HEK293 (cell line): ENCODE data around the gene TRIM66.
A peak's percentile ranks its signal among the peaks of the same experiment; 100 is the strongest.

ENCODE experiments used
- CTCF ChIA-PET: fragments of 350-600 bp; formaldehyde crosslinking; extraction: SDS; loops from one replicate; lab custom pipeline; 2021; ENCODE audit warnings: antibody characterized with exemption; lab: Yijun Ruan, JAX
- POLR2A ChIA-PET: fragments of 300-600 bp; formaldehyde crosslinking; extraction: SDS; loops from one replicate; lab custom pipeline; 2020; ENCODE audit warnings: antibody characterized with exemption, inconsistent platforms; lab: Yijun Ruan, JAX
- H3K27ac ChIP-seq: fragments of 200-500 bp; sonication (Bioruptor generic); 2 replicates; pipeline ENCODE4 v1.5.1; 2014; ENCODE audit warnings: low read depth, low read length, control low read depth, inconsistent platforms; ENCODE audit errors: extremely low read depth
- H3K36me3 ChIP-seq, 2 experiments: fragments of 200-500 bp in 1 of 2; sonication (Bioruptor generic) in 1 of 2; 1 replicate in 1 of 2; 2 replicates in 1 of 2; pipeline ENCODE4 v1.5.1; 2014 to 2017; ENCODE audit warnings: inconsistent platforms in 2 of 2, low read length in 2 of 2; ENCODE audit not compliant: control insufficient read depth in 2 of 2, insufficient read depth in 1 of 2
- H3K4me1 ChIP-seq: fragments of 200-500 bp; sonication (Bioruptor generic); 2 replicates; pipeline ENCODE4 v1.5.1; 2014; ENCODE audit warnings: mild to moderate bottlenecking, low read length, inconsistent platforms; ENCODE audit not compliant: control insufficient read depth, insufficient read depth
- H3K4me3 ChIP-seq: 2 replicates; pipeline ENCODE4 v1.5.1; 2011; ENCODE audit warnings: low read depth, mild to moderate bottlenecking, control low read depth, low read length, moderate library complexity
- H3K9me3 ChIP-seq: fragments of 200-500 bp; sonication (Bioruptor generic); 2 replicates; pipeline ENCODE4 v1.5.1; 2014; ENCODE audit warnings: low read depth, low read length, inconsistent platforms; ENCODE audit not compliant: control insufficient read depth, insufficient read depth
- BCL11B ChIP-seq: fragments of 450-650 bp; formaldehyde crosslinking; IDR thresholded peaks from 2 replicates; pipeline ENCODE4 v1.5.1; 2016; ENCODE audit warnings: low read depth, missing biosample characterization, missing genetic modification characterization
- HOXC10 ChIP-seq: sonication (generic); formaldehyde crosslinking; IDR thresholded peaks from 2 replicates; pipeline ENCODE4 v1.8.1; 2023; ENCODE audit warnings: mild to moderate bottlenecking, missing genetic modification reagents
- KLF8 ChIP-seq: fragments of 450-650 bp; formaldehyde crosslinking; IDR thresholded peaks from 2 replicates; pipeline ENCODE4 v1.5.1; 2016; ENCODE audit warnings: missing biosample characterization, missing genetic modification characterization
- SCRT2 ChIP-seq: fragments of 450-650 bp; formaldehyde crosslinking; IDR thresholded peaks from 2 replicates; pipeline ENCODE4 v1.5.1; 2016; ENCODE audit warnings: missing biosample characterization, missing genetic modification characterization
- YY2 ChIP-seq: fragments of 450-650 bp; formaldehyde crosslinking; IDR thresholded peaks from 2 replicates; pipeline ENCODE4 v1.5.1; 2016; ENCODE audit warnings: missing biosample characterization, missing genetic modification characterization
- ZBTB17 ChIP-seq: fragments of 450-650 bp; formaldehyde crosslinking; IDR thresholded peaks from 2 replicates; pipeline ENCODE4 v1.5.1; 2016; ENCODE audit warnings: missing biosample characterization, missing genetic modification characterization
- ZNF133 ChIP-seq: fragments of 450-650 bp; formaldehyde crosslinking; IDR thresholded peaks from 2 replicates; pipeline ENCODE4 v1.5.1; 2016; ENCODE audit warnings: missing biosample characterization, missing genetic modification characterization
- ZNF2 ChIP-seq: fragments of 450-650 bp; formaldehyde crosslinking; IDR thresholded peaks from 2 replicates; pipeline ENCODE4 v1.5.1; 2016; ENCODE audit warnings: missing biosample characterization, missing genetic modification characterization
- ZNF311 ChIP-seq: fragments of 450-650 bp; formaldehyde crosslinking; IDR thresholded peaks from 2 replicates; pipeline ENCODE4 v1.5.1; 2017; ENCODE audit warnings: missing biosample characterization, missing genetic modification characterization, borderline replicate concordance
- ZNF324 ChIP-seq: fragments of 450-650 bp; formaldehyde crosslinking; IDR thresholded peaks from 2 replicates; pipeline ENCODE4 v1.5.1; 2016; ENCODE audit warnings: missing biosample characterization, missing genetic modification characterization
- ZNF416 ChIP-seq: fragments of 450-650 bp; formaldehyde crosslinking; IDR thresholded peaks from 2 replicates; pipeline ENCODE4 v1.5.1; 2016; ENCODE audit warnings: missing biosample characterization, missing genetic modification characterization
- ZNF560 ChIP-seq: fragments of 450-650 bp; formaldehyde crosslinking; IDR thresholded peaks from 2 replicates; pipeline ENCODE4 v1.5.1; 2017; ENCODE audit warnings: missing biosample characterization, missing genetic modification characterization, borderline replicate concordance
- ZNF629 ChIP-seq: fragments of 450-650 bp; formaldehyde crosslinking; IDR thresholded peaks from 2 replicates; pipeline ENCODE4 v1.5.1; 2017; ENCODE audit warnings: missing biosample characterization, missing genetic modification characterization
- ZNF776 ChIP-seq: fragments of 450-650 bp; formaldehyde crosslinking; IDR thresholded peaks from 2 replicates; pipeline ENCODE4 v1.5.0; 2017; ENCODE audit warnings: missing biosample characterization, missing genetic modification characterization, borderline replicate concordance
- TF ChIP-seq, protein P1 (sequence below): fragments of 450-650 bp; formaldehyde crosslinking; IDR thresholded peaks from 2 replicates; pipeline ENCODE4 v1.5.1; 2016; ENCODE audit warnings: missing biosample characterization, missing genetic modification characterization
- TF ChIP-seq, protein P2 (sequence below): fragments of 450-650 bp; formaldehyde crosslinking; IDR thresholded peaks from 2 replicates; pipeline ENCODE4 v1.5.1; 2016; ENCODE audit warnings: missing biosample characterization, missing genetic modification characterization
- TF ChIP-seq, protein P3 (sequence below): fragments of 450-650 bp; formaldehyde crosslinking; IDR thresholded peaks from 2 replicates; pipeline ENCODE4 v1.5.1; 2016; ENCODE audit warnings: missing biosample characterization, missing genetic modification characterization
- TF ChIP-seq, protein P4 (sequence below): fragments of 450-650 bp; formaldehyde crosslinking; IDR thresholded peaks from 2 replicates; pipeline ENCODE4 v1.5.1; 2016; ENCODE audit warnings: missing biosample characterization, missing genetic modification characterization
- TF ChIP-seq, protein P5 (sequence below): fragments of 450-650 bp; formaldehyde crosslinking; IDR thresholded peaks from 2 replicates; pipeline ENCODE4 v1.5.1; 2016; ENCODE audit warnings: missing biosample characterization, missing genetic modification characterization

TRIM66 gene

DNA sequence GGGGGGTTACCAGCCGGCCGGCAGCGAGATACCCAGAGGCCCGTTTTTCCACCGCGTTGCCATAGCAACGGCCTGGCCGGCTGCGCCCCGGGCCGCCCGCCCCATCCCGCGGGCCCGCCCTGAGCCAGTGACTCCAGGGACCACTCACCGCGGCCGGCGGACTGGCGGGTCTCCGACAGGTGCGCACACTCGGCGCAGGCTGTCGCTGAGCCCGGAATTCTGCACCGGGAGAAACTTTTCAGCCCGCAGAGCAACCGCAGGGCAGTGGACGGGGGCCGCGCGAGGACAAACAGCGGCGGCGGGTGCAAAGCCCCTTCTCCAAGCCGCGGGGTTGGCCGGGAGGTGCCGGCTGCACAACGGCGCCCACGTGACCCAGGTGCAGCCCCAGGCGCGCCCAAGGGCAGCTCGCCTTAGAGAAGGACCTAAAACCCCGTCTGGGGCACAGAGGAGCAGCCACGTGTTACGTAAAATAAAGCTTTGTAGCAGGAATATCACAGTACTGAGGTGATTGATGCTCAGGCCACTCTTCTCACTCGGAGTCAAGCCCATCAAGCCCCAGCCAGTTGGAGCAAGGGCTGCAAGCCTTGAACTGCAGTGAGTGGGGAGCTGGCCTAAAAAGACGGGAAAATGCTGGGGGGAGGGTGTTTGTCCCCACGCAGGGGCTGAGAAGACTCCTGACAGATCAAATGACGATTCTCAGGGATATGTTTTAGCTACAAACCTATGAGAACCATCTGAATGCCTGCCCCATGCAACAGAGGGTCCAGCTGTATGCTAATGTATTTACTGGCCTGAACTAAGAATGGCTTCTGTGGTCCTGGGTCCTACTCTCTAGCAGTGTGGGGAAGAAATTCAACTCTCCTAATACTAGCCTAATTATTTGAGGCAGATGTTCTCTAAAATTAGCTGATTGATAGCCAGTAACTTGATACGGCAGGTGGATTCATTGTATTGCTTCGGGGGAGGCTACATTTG, 88.2 kb downstream of the TRIM66 start, which contains the start of gene STK33 (continued):
- TF ChIP-seq, protein P1, sequence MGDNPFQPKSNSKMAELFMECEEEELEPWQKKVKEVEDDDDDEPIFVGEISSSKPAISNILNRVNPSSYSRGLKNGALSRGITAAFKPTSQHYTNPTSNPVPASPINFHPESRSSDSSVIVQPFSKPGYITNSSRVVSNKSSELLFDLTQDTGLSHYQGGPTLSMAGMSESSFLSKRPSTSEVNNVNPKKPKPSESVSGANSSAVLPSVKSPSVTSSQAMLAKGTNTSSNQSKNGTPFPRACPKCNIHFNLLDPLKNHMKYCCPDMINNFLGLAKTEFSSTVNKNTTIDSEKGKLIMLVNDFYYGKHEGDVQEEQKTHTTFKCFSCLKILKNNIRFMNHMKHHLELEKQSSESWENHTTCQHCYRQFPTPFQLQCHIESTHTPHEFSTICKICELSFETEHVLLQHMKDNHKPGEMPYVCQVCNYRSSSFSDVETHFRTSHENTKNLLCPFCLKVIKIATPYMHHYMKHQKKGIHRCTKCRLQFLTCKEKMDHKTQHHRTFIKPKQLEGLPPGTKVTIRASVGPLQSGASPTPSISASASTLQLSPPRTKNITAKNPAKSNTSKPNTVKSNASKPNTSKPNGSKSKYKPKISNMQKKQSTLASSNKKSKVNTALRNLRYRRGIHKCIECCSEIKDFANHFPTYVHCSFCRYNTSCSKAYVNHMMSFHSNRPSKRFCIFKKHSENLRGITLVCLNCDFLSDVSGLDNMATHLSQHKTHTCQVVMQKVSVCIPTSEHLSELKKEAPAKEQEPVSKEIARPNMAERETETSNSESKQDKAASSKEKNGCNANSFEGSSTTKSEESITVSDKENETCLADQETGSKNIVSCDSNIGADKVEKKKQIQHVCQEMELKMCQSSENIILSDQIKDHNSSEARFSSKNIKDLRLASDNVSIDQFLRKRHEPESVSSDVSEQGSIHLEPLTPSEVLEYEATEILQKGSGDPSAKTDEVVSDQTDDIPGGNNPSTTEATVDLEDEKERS: no peak
- TF ChIP-seq ZBTB17 (tag by site-specific recombination) (0 out of 2 replicates have a peak, but pooled peaks have one; percentile 21), YY2 (tag by site-specific recombination) (no peak), SCRT2 (tag by site-specific recombination) (peak; percentile 11; the same call in 1 of the 2 replicates), ZNF2 (peak; percentile 23; the same call in 1 of the 2 replicates), ZNF560 (no peak), HOXC10 (CRISPR knock-in tag) (0 out of 2 replicates have a peak, but pooled peaks have one; percentile 43), ZNF133 (tag by site-specific recombination) (no peak), ZNF311 (tag by site-specific recombination) (no peak), KLF8 (tag by site-specific recombination) (0 out of 2 replicates have a peak, but pooled peaks have one; percentile 33)
- TF ChIP-seq, protein P2, sequence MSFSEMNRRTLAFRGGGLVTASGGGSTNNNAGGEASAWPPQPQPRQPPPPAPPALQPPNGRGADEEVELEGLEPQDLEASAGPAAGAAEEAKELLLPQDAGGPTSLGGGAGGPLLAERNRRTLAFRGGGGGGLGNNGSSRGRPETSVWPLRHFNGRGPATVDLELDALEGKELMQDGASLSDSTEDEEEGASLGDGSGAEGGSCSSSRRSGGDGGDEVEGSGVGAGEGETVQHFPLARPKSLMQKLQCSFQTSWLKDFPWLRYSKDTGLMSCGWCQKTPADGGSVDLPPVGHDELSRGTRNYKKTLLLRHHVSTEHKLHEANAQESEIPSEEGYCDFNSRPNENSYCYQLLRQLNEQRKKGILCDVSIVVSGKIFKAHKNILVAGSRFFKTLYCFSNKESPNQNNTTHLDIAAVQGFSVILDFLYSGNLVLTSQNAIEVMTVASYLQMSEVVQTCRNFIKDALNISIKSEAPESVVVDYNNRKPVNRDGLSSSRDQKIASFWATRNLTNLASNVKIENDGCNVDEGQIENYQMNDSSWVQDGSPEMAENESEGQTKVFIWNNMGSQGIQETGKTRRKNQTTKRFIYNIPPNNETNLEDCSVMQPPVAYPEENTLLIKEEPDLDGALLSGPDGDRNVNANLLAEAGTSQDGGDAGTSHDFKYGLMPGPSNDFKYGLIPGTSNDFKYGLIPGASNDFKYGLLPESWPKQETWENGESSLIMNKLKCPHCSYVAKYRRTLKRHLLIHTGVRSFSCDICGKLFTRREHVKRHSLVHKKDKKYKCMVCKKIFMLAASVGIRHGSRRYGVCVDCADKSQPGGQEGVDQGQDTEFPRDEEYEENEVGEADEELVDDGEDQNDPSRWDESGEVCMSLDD (tag by site-specific recombination): 0 out of 2 replicates have a peak, but pooled peaks have one; percentile 20
- TF ChIP-seq, protein P3, sequence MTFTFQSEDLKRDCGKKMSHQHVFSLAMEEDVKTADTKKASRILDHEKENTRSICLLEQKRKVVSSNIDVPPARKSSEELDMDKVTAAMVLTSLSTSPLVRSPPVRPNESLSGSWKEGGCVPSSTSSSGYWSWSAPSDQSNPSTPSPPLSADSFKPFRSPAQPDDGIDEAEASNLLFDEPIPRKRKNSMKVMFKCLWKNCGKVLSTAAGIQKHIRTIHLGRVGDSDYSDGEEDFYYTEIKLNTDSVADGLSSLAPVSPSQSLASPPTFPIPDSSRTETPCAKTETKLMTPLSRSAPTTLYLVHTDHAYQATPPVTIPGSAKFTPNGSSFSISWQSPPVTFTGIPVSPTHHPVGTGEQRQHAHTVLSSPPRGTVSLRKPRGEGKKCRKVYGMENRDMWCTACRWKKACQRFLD (tag by site-specific recombination): peak; percentile 6; the same call in 1 of the 2 replicates

DNA sequence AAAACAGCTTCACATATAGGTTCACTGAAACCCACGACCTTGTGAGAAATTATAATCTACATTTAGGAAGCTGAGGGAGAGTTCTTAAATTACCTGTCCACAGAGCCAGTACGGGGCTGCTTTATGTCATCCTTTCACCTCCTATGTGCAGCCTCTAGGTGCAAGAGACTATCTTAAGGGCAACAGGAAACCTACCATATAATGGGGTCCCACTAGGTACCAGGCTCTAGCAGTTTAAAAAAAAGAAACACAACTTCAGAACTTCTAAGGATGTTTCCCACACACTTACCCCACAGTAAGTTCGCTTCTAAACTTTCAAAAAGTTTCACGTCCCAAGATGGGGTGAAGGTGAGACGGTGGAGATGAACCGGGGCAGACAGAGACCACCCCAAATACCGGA, 89.0 kb downstream of the TRIM66 start:
- Histone ChIP-seq H3K4me3 (peak overlapping the region; percentile 82), H3K4me1 (no peaks in the 10 kb centered on the region), H3K36me3 (no peaks in the 10 kb centered on the region), H3K27ac (peak overlapping the region; percentile 46; the same call in 1 of the 2 replicates), H3K9me3 (no peaks in the 10 kb centered on the region)
- ChIA-PET POLR2A (interaction anchor here (1.0 kb wide), 2 partner anchors 19 to 95 kb away, joined by 3 to 5 read pairs; no protein-coding TSS in a partner anchor), CTCF (interaction anchor here (0.8 to 2.2 kb wide), 4 partner anchors 9 to 25 kb away, joined by 3 to 10 read pairs (median 6); no protein-coding TSS in a partner anchor)
- TF ChIP-seq ZNF629 (tag by site-specific recombination) (no peak), BCL11B (tag by site-specific recombination) (no peak), ZNF416 (no peak), ZNF324 (tag by site-specific recombination) (no peak), ZNF776 (tag by site-specific recombination) (no peak)
- TF ChIP-seq, protein P4, sequence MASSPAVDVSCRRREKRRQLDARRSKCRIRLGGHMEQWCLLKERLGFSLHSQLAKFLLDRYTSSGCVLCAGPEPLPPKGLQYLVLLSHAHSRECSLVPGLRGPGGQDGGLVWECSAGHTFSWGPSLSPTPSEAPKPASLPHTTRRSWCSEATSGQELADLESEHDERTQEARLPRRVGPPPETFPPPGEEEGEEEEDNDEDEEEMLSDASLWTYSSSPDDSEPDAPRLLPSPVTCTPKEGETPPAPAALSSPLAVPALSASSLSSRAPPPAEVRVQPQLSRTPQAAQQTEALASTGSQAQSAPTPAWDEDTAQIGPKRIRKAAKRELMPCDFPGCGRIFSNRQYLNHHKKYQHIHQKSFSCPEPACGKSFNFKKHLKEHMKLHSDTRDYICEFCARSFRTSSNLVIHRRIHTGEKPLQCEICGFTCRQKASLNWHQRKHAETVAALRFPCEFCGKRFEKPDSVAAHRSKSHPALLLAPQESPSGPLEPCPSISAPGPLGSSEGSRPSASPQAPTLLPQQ (tag by site-specific recombination): no peak
- TF ChIP-seq, protein P5, sequence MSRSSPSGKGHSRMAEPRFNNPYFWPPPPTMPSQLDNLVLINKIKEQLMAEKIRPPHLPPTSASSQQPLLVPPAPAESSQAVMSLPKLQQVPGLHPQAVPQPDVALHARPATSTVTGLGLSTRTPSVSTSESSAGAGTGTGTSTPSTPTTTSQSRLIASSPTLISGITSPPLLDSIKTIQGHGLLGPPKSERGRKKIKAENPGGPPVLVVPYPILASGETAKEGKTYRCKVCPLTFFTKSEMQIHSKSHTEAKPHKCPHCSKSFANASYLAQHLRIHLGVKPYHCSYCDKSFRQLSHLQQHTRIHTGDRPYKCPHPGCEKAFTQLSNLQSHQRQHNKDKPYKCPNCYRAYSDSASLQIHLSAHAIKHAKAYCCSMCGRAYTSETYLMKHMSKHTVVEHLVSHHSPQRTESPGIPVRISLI (tag by site-specific recombination): no peak
